K562 (cell line): ENCODE data around the gene CPLX4. TPM values are rescaled to one million over a fixed set of nuclear protein-coding genes. Genes with fewer than 3 reads are reported as not detected.

ENCODE experiments used
- ATAC-seq: fragments of 200-7000 bp; cut with Tn5 transposase; 3 replicates; pipeline ENCODE4 v1.9.1; 2020; ENCODE audit warnings: moderate library complexity
- BruUV-seq: library from RNA; stranded (reverse); fragments of 400-500 nt; replicated peaks from 2 replicates; lab custom pipeline; 2021; lab: Mats Ljungman, UMichigan
- CTCF ChIA-PET: fragments of 300-600 bp; formaldehyde crosslinking; extraction: SDS; loops from one replicate; lab custom pipeline; 2021; ENCODE audit warnings: low intra/inter-chr PET ratio; lab: Yijun Ruan, JAX
- POLR2A ChIA-PET: fragments of 300-600, 350-650 bp; sonication (Branson Sonifier 250); formaldehyde crosslinking; extraction: SDS; loops from one replicate; lab custom pipeline; 2021; ENCODE audit warnings: antibody characterized with exemption, inconsistent platforms; lab: Yijun Ruan, JAX
- DNase-seq, 4 experiments: peaks; one replicate each; pipeline versions ENCODE4 v3.0.0 to v3.0.0-alpha.2; 2011 to 2018; ENCODE audit warnings: low spot score in 3 of 4, mixed read lengths in 3 of 4; ENCODE audit errors: extremely low read depth in 1 of 4
- FAIRE-seq: peaks from 2 replicates; lab custom pipeline; 2011; peaks lifted over from hg19 to GRCh38; lab: Jason Lieb, UNC
- H2AFZ ChIP-seq: 2 replicates; pipeline ENCODE4 v1.6.0; 2011; ENCODE audit warnings: low read depth, low read length, control low read depth, inconsistent platforms
- H3K27ac ChIP-seq: fragments of 200-600 bp; 3 replicates; pipeline ENCODE4 v1.8.0; 2011; ENCODE audit warnings: low read depth, mild to moderate bottlenecking, control low read depth, inconsistent platforms, low read length, moderate library complexity, mixed read lengths; ENCODE audit errors: extremely low read depth
- H3K27me3 ChIP-seq, 2 experiments: fragments of 300-600 bp in 1 of 2; 2 replicates in 1 of 2; 3 replicates in 1 of 2; pipeline versions ENCODE4 v1.6.0 to v1.8.0; 2011; ENCODE audit warnings: inconsistent platforms in 2 of 2, low read length in 2 of 2, mild to moderate bottlenecking in 1 of 2, mixed read lengths in 1 of 2, moderate library complexity in 1 of 2; ENCODE audit not compliant: control insufficient read depth in 2 of 2, insufficient read depth in 2 of 2
- H3K36me3 ChIP-seq: fragments of 300-600 bp; 3 replicates; pipeline ENCODE4 v1.8.0; 2011; ENCODE audit warnings: mild to moderate bottlenecking, low read length, inconsistent platforms; ENCODE audit not compliant: control insufficient read depth, insufficient read depth
- H3K4me1 ChIP-seq, 2 experiments: fragments of 200-600 bp in 1 of 2; replicated peaks in 1 of 2; 2 replicates in 1 of 2; 3 replicates in 1 of 2; pipeline versions ENCODE4 v1.5.1 to v1.8.0; 2011; ENCODE audit warnings: inconsistent platforms in 2 of 2, low read length in 2 of 2, mild to moderate bottlenecking in 1 of 2, mixed read lengths in 1 of 2, moderate library complexity in 1 of 2; ENCODE audit not compliant: control insufficient read depth in 2 of 2, insufficient read depth in 2 of 2
- H3K4me2 ChIP-seq: 2 replicates; pipeline ENCODE4 v1.6.1; 2011; ENCODE audit warnings: low read length, control low read depth, inconsistent platforms, mixed read lengths; ENCODE audit not compliant: insufficient read depth
- H3K4me3 ChIP-seq: fragments of 200-600 bp; sonication (generic), shearing (Covaris generic); 2 replicates; pipeline ENCODE4 v1.5.1; 2016; ENCODE audit warnings: control low read depth, inconsistent platforms
- H3K79me2 ChIP-seq: fragments of 200-600 bp; 3 replicates; pipeline ENCODE4 v1.8.0; 2011; ENCODE audit warnings: low read length, inconsistent platforms; ENCODE audit not compliant: control insufficient read depth, insufficient read depth
- H3K9ac ChIP-seq, 2 experiments: 2 replicates each; pipeline versions ENCODE4 v1.6.0 to v1.6.1; 2011; ENCODE audit warnings: low read depth in 2 of 2, low read length in 2 of 2, control low read depth in 1 of 2, inconsistent platforms in 1 of 2, mild to moderate bottlenecking in 1 of 2, mixed read lengths in 1 of 2; ENCODE audit not compliant: insufficient read depth in 1 of 2
- H3K9me1 ChIP-seq: one replicate; pipeline ENCODE4 v1.6.0; 2011; ENCODE audit warnings: inconsistent platforms, mild to moderate bottlenecking, low read length, moderate library complexity; ENCODE audit not compliant: control insufficient read depth, insufficient read depth
- H3K9me3 ChIP-seq: replicated peaks from 2 replicates; pipeline ENCODE4 v1.5.1; 2011; ENCODE audit warnings: low read depth, low read length, inconsistent platforms; ENCODE audit not compliant: control insufficient read depth, insufficient read depth
- H4K20me1 ChIP-seq: replicated peaks from 2 replicates; pipeline ENCODE4 v1.6.1; 2011; ENCODE audit warnings: low read length, inconsistent platforms, mixed read lengths; ENCODE audit not compliant: control insufficient read depth, insufficient read depth
- ASH1L ChIP-seq: fragments of 450-650 bp; IDR thresholded peaks from 2 replicates; pipeline ENCODE4 v1.6.1; 2018; ENCODE audit warnings: borderline replicate concordance, mild to moderate bottlenecking, low read depth; ENCODE audit not compliant: partially characterized antibody
- EWSR1 ChIP-seq: fragments of 450-650 bp; IDR thresholded peaks from 2 replicates; pipeline ENCODE4 v1.6.1; 2018; ENCODE audit warnings: borderline replicate concordance, mild to moderate bottlenecking, low read depth, moderate library complexity; ENCODE audit not compliant: partially characterized antibody
- KLF10 ChIP-seq: fragments of 250-450 bp; sonication (Bioruptor Pico); IDR thresholded peaks from 2 replicates; pipeline ENCODE4 v1.6.1; 2021; ENCODE audit warnings: matching md5 sums
- RBM34 ChIP-seq: fragments of 200-400 bp; formaldehyde crosslinking; IDR thresholded peaks from 2 replicates; pipeline ENCODE4 v1.6.1; 2018; ENCODE audit warnings: low read length, borderline replicate concordance; ENCODE audit not compliant: insufficient read depth
- SMC3 ChIP-seq: conservative IDR thresholded peaks from 2 replicates; pipeline ENCODE4 v1.6.1; 2011; ENCODE audit warnings: low read depth, low read length, improper control_type of control experiment; ENCODE audit not compliant: insufficient read depth
- TFAM ChIP-seq: fragments of 250-450 bp; sonication (Bioruptor Pico); conservative IDR thresholded peaks from 2 replicates; pipeline ENCODE4 v1.5.0; 2021; ENCODE audit warnings: mild to moderate bottlenecking, moderate library complexity
- ZNF764 ChIP-seq: fragments of 250-450 bp; sonication (Bioruptor Pico); IDR thresholded peaks from 2 replicates; pipeline ENCODE4 v1.4.0; 2020; ENCODE audit warnings: low read depth, mild to moderate bottlenecking, moderate library complexity
- WGBS: fragments of 100-300 bp; shearing (Covaris generic); methylation state at CpG from one replicate; pipeline ENCODE4 v1.1.6; 2016; ENCODE audit warnings: low coverage, mixed read lengths; ENCODE audit not compliant: insufficient coverage; ENCODE audit errors: missing lambda C conversion rate; 5-methylcytosine and 5-hydroxymethylcytosine counted together
- in situ Hi-C: fragments of 300-500 bp; cut with MboI; formaldehyde crosslinking; loops from 4 replicates; pipeline ENCODE4 v1.15.0; 2018; ENCODE audit warnings: inconsistent platforms, mixed read lengths
- intact Hi-C: fragments of 100-400 bp; cut with micrococcal nuclease; formaldehyde crosslinking; loops from 2 replicates; pipeline ENCODE4 v1.14.2; 2022
- polyA plus RNA-seq, 8 experiments: library from polyadenylated mRNA; depleted of rRNA in 4 of 8; stranded (reverse) in 5 of 8; unstranded in 3 of 8; fragments of >200 nt; fragmentation: Nextera tagmentation in 2 of 8; fragmentation: Illumina TruSeq in 1 of 8; extraction: Ambion mirVana in 2 of 8; extraction: Trizol in 1 of 8; gene quantifications; 2 replicates each; pipeline versions ENCODE4 v1.2.1 to v1.2.3, GENCODE V29; 2011 to 2014; ENCODE audit warnings: inconsistent platforms in 1 of 8, missing spikeins in 1 of 8
- total RNA-seq, 7 experiments: library from RNA; depleted of rRNA in 6 of 7; stranded (reverse); fragments of >200 nt in 6 of 7; fragmentation: Illumina TruSeq in 2 of 7; extraction: Trizol in 2 of 7; gene quantifications; 2 replicates each; pipeline versions ENCODE4 v1.2.1 to v1.2.3, GENCODE V29; 2011 to 2021; ENCODE audit warnings: low replicate concordance in 1 of 7
- TF ChIP-seq, protein P1 (sequence below), 2 experiments: IDR thresholded peaks; 2 replicates each; pipeline ENCODE4 v1.6.1; 2012; ENCODE audit warnings: improper control_type of control experiment in 2 of 2, low read depth in 2 of 2, low read length in 2 of 2, borderline replicate concordance in 1 of 2

The CPLX4 gene
- total and polyA plus RNA-seq, 9 of the 15 experiments (the other 6 are each of a cell fraction or from before 2014, with no cell fraction given), result not detected

DNA sequence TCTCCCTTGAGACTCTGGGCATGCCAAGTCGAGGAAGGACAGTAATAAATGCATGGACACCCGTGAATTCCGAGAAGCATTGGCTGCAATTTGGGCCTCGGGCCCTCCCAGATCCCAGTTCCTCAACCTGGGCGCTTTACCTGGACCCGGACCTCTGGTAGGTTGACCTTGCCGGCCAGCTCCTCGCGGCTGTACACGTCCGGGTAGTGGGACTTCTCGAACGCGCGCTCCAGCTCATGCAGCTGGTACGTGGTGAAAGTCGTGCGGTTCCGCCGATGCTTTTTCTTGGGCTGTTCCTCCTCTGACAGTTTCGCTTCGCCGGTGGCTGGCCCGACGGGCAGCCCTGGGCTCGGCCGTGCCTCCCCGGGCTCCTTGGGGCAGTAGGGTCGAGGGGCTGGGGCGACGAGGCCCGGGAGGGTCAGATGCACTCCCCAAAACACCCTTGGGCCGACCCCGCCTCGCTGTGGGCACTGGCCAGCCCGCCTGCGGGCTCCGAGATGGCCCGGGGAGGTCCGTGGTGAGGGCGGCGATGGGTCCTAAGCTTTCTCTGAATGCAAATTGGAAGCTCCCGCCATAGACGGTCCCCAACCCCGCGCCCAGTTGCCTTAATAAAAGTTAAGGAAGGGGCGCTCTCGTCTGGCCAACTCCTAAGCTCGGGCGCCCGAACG lies 46.1 kb downstream of the CPLX4 start (continued):
- TF ChIP-seq RBM34 (no peak), SMC3 (no peak), ASH1L (no peak), EWSR1 (no peak)

DNA sequence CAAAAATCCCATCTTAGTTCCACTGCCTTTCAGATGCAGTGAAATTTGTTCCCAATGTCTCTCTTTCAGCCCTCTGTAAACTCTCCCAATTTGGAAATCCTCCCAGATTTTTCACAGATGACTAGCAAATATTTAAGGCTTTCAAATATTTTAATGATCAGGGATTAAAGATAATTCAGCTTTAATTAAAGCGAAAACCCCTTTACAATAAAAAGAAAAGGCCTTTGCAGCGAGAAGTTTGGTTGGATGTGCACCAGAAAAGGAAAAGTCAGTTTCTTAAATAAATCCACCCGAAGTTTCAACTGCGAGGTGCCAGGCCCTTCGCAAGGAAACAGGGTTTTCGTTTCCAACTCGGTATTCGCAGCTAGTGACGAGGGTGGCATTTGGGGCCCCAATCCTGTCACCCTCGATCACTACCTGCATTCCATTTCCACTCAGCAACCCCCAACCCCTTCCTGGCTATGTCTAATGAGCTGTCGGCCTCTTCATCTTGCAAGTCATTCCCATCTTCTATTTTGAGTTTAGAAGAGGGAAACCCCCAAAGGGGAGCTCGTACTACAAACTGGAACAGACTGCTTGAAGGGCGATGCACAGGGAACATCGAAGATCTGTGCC lies 46.7 kb downstream of the CPLX4 start:
- DNase-seq (no peak), ATAC-seq (no peak), FAIRE-seq (no peak)
- Histone ChIP-seq H3K4me3 (no peak overlapping the region), H3K79me2 (no peaks in the 10 kb centered on the region), H2AFZ (no peak overlapping the region), H3K4me1 (peaks cover 0 to 25% of the 10 kb centered on the region in 2 experiments; a peak in 2 of 5 replicates), H3K4me2 (no peak overlapping the region), H3K9me3 (no peaks in the 10 kb centered on the region), H3K9ac (no peak overlapping the region), H4K20me1 (no peaks in the 10 kb centered on the region), H3K9me1 (no peaks in the 10 kb centered on the region), H3K36me3 (no peaks in the 10 kb centered on the region), H3K27ac (no peak overlapping the region), H3K27me3 (peaks cover 5 to 65% of the 10 kb centered on the region in 2 experiments; a peak in 3 of 5 replicates)
- intact Hi-C loops, result no loop called here
- POLR2A ChIA-PET, result no interaction called here
- 4% methylated on average over 11 of the region's 14 CpGs for WGBS
- in situ Hi-C loops, result no loop called here
- no TSS peak for BruUV-seq
- CTCF ChIA-PET, result no interaction called here
- TF ChIP-seq, protein P1, sequence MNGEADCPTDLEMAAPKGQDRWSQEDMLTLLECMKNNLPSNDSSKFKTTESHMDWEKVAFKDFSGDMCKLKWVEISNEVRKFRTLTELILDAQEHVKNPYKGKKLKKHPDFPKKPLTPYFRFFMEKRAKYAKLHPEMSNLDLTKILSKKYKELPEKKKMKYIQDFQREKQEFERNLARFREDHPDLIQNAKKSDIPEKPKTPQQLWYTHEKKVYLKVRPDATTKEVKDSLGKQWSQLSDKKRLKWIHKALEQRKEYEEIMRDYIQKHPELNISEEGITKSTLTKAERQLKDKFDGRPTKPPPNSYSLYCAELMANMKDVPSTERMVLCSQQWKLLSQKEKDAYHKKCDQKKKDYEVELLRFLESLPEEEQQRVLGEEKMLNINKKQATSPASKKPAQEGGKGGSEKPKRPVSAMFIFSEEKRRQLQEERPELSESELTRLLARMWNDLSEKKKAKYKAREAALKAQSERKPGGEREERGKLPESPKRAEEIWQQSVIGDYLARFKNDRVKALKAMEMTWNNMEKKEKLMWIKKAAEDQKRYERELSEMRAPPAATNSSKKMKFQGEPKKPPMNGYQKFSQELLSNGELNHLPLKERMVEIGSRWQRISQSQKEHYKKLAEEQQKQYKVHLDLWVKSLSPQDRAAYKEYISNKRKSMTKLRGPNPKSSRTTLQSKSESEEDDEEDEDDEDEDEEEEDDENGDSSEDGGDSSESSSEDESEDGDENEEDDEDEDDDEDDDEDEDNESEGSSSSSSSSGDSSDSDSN (IDR thresholded peaks at IDR 0.05; ENCODE audit: borderline replicate concordance in 1 of 2, low read depth in 2 of 2, low read length in 2 of 2), result no peak
- TF ChIP-seq ZNF764 (CRISPR knock-in tag) (no peak), KLF10 (no peak), TFAM (CRISPR knock-in tag) (no peak)
